HepG2 (cell line): ENCODE data around the gene SNRNP27. TPM values are rescaled to one million over a fixed set of nuclear protein-coding genes. Genes with fewer than 3 reads are reported as not detected.

Experiments used
- ARID3A ChIP-seq: IDR thresholded peaks from 2 replicates; pipeline ENCODE4 v1.6.1; 2012; ENCODE audit warnings: low read depth, low read length, improper control_type of control experiment
- ATF7-NPFF ChIP-seq: sonication (generic); formaldehyde crosslinking; IDR thresholded peaks from 2 replicates; pipeline ENCODE4 v1.8.1; 2023; ENCODE audit warnings: mild to moderate bottlenecking, low read depth, missing genetic modification reagents, moderate library complexity
- BRD4 ChIP-seq: sonication (generic); formaldehyde crosslinking; IDR thresholded peaks from 2 replicates; pipeline ENCODE4 v1.4.0; 2020; ENCODE audit warnings: missing genetic modification reagents
- CREM ChIP-seq, 2 experiments: sonication (generic) in 1 of 2; formaldehyde crosslinking in 1 of 2; IDR thresholded peaks; 2 replicates each; pipeline versions ENCODE4 v1.4.0 to v1.6.1; 2016 to 2020; ENCODE audit warnings: antibody characterized with exemption in 1 of 2, mild to moderate bottlenecking in 1 of 2, missing genetic modification reagents in 1 of 2
- CTCF ChIP-seq: sonication (generic); formaldehyde crosslinking; IDR thresholded peaks from 2 replicates; pipeline ENCODE4 v1.5.0; 2020; ENCODE audit warnings: mild to moderate bottlenecking, missing genetic modification reagents, moderate library complexity
- DDIT3 ChIP-seq: sonication (generic); formaldehyde crosslinking; IDR thresholded peaks from 2 replicates; pipeline ENCODE4 v1.4.0; 2020; ENCODE audit warnings: mild to moderate bottlenecking, missing genetic modification reagents
- FIP1L1 ChIP-seq: fragments of 200-400 bp; formaldehyde crosslinking; IDR thresholded peaks from 2 replicates; pipeline ENCODE4 v1.6.1; 2018; ENCODE audit warnings: low read depth, mild to moderate bottlenecking, low read length, moderate library complexity, borderline replicate concordance; ENCODE audit not compliant: insufficient read depth
- GFI1 ChIP-seq: sonication (generic); formaldehyde crosslinking; IDR thresholded peaks from 2 replicates; pipeline ENCODE4 v1.5.0; 2020; ENCODE audit warnings: missing genetic modification reagents, mild to moderate bottlenecking, borderline replicate concordance
- KDM5A ChIP-seq: fragments of 200-600 bp; sonication (generic); IDR thresholded peaks from 2 replicates; pipeline ENCODE4 v1.7.0; 2018; ENCODE audit warnings: antibody characterized with exemption, mild to moderate bottlenecking, low read length, borderline replicate concordance
- RAD21 ChIP-seq: fragments of 450-650 bp; formaldehyde crosslinking; IDR thresholded peaks from 2 replicates; pipeline ENCODE4 v1.5.0; 2020; ENCODE audit warnings: mild to moderate bottlenecking
- SMC3 ChIP-seq: IDR thresholded peaks from 2 replicates; pipeline ENCODE4 v1.6.1; 2011; ENCODE audit warnings: low read length, improper control_type of control experiment
- STAG1 ChIP-seq: sonication (generic); formaldehyde crosslinking; IDR thresholded peaks from 2 replicates; pipeline ENCODE4 v1.4.0; 2020; ENCODE audit warnings: missing genetic modification reagents
- TBX3 ChIP-seq: fragments of 450-650 bp; IDR thresholded peaks from 2 replicates; pipeline ENCODE4 v1.6.1; 2017; ENCODE audit warnings: antibody characterized with exemption, mild to moderate bottlenecking, inconsistent platforms, borderline replicate concordance
- TFDP2 ChIP-seq: sonication (generic); formaldehyde crosslinking; IDR thresholded peaks from 2 replicates; pipeline ENCODE4 v1.4.0; 2020; ENCODE audit warnings: missing genetic modification reagents
- ZNF12 ChIP-seq: sonication (generic); formaldehyde crosslinking; IDR thresholded peaks from 2 replicates; pipeline ENCODE4 v1.5.0; 2020; ENCODE audit warnings: missing genetic modification reagents
- ZNF276 ChIP-seq: sonication (generic); formaldehyde crosslinking; IDR thresholded peaks from 2 replicates; pipeline ENCODE4 v1.4.0; 2020; ENCODE audit warnings: mild to moderate bottlenecking, low read depth, missing genetic modification reagents
- ZNF383 ChIP-seq: sonication (generic); formaldehyde crosslinking; IDR thresholded peaks from 2 replicates; pipeline ENCODE4 v1.4.0; 2020; ENCODE audit warnings: missing genetic modification reagents, mild to moderate bottlenecking, borderline replicate concordance
- ZSCAN12 ChIP-seq: sonication (generic); formaldehyde crosslinking; IDR thresholded peaks from 2 replicates; pipeline ENCODE4 v1.9.0; 2021; ENCODE audit warnings: mild to moderate bottlenecking, missing genetic modification reagents
- polyA plus RNA-seq, 8 experiments: library from polyadenylated mRNA; depleted of rRNA in 3 of 8; stranded (reverse) in 7 of 8; unstranded in 1 of 8; fragments of >200 nt; fragmentation: Illumina TruSeq in 4 of 8; extraction: Trizol in 4 of 8; gene quantifications; 2 replicates each; pipeline versions ENCODE4 v1.2.1 to v1.2.3, GENCODE V29; 2011 to 2016; ENCODE audit warnings: low read depth in 4 of 8, missing spikeins in 1 of 8, mixed read lengths in 1 of 8; ENCODE audit not compliant: insufficient read depth in 1 of 8
- total RNA-seq, 5 experiments: library from RNA; depleted of rRNA; stranded (reverse); fragments of >200 nt; fragmentation: Illumina TruSeq; extraction: Trizol; gene quantifications; 2 replicates each; pipeline ENCODE4 v1.2.3, GENCODE V29; 2016; ENCODE audit warnings: low read depth in 1 of 5

Gene SNRNP27
- total and polyA plus RNA-seq, 2 of the 13 experiments (the other 11 are each of a cell fraction or from before 2014, with no cell fraction given): 49.8 to 54.6 TPM

GRCh38 chr2:69911985-69912563 lies 18.3 kb downstream of the SNRNP27 start (continued):
- no peak for TF ChIP-seq DDIT3 (CRISPR knock-in tag)
- no peak for TF ChIP-seq GFI1 (CRISPR knock-in tag)
- TF ChIP-seq ATF7-NPFF: no peak
- no peak for TF ChIP-seq FIP1L1
- peak; percentile 13; the same call in 1 of the 2 replicates for TF ChIP-seq TBX3
- TF ChIP-seq ZNF383 (CRISPR knock-in tag): no peak
- peak; percentile 76 for TF ChIP-seq CTCF
- TF ChIP-seq SMC3: peak; percentile 87
- no peak for TF ChIP-seq ZNF12
- TF ChIP-seq BRD4 (CRISPR knock-in tag): no peak
- TF ChIP-seq CREM (IDR thresholded peaks at IDR 0.05): no peak
- no peak for TF ChIP-seq CREM (CRISPR knock-in tag; IDR thresholded peaks at IDR 0.05)
- TF ChIP-seq TFDP2 (CRISPR knock-in tag): 0 out of 2 replicates have a peak, but pooled peaks have one; percentile 35
- peak; percentile 82; the same call in 1 of the 2 replicates for TF ChIP-seq KDM5A
- peak; percentile 74 for TF ChIP-seq RAD21 (CRISPR knock-in tag)
- no peak for TF ChIP-seq ZNF276 (CRISPR knock-in tag)
- peak; percentile 75; the same call in 1 of the 2 replicates for TF ChIP-seq ARID3A
- peak; percentile 94 for TF ChIP-seq STAG1 (CRISPR knock-in tag)
- TF ChIP-seq ZSCAN12: 0 out of 2 replicates have a peak, but pooled peaks have one; percentile 29
